VCaP (cell line): ENCODE data around the gene CHKA.

ENCODE experiments used
- H3K27ac ChIP-seq: fragments of 450-650 bp; 2 replicates; pipeline ENCODE4 v1.5.1; 2017
- CTCF ChIP-seq: fragments of 450-650 bp; conservative IDR thresholded peaks from 2 replicates; pipeline ENCODE4 v1.5.1; 2017; ENCODE audit warnings: mild to moderate bottlenecking, moderate library complexity

Gene CHKA

GRCh38 chr11:68007498-68008380 lies 113.4 kb downstream of the CHKA start:
- H3K27ac ChIP-seq = peak overlapping the region; percentile 35; the same call in 1 of the 2 replicates
- TF ChIP-seq CTCF = no peak

GRCh38 chr11:68006606-68007166 lies 114.5 kb downstream of the CHKA start:
- H3K27ac ChIP-seq = no peak overlapping the region
- TF ChIP-seq CTCF = no peak

GRCh38 chr11:68004551-68005335 lies 116.4 kb downstream of the CHKA start:
- peak overlapping the region; percentile 82 for H3K27ac ChIP-seq
- TF ChIP-seq CTCF = no peak

GRCh38 chr11:68003846-68004550 lies 117.2 kb downstream of the CHKA start, which contains the start of gene UNC93B1:
Gene UNC93B1, minus strand, starts transcription at chr11:68004097. Its CDS starts 54 bp downstream, at chr11:68004043.
- TF ChIP-seq CTCF = no peak
- H3K27ac ChIP-seq = peak within 1 kb of the TSS; percentile 82

GRCh38 chr11:68002938-68003845 lies 118.0 kb downstream of the CHKA start:
- H3K27ac ChIP-seq = peak overlapping the region; percentile 82
- no peak for TF ChIP-seq CTCF
